G401 (cell line): ENCODE results near the gene UBE2I. TPM values are rescaled to one million over a fixed set of nuclear protein-coding genes. Genes with fewer than 3 reads are reported as not detected.
A peak's percentile ranks its signal among the peaks of the same experiment; 100 is the strongest.
"Not testable (repeated sequence)": the region's sequence is repeated elsewhere in the genome, so short reads cannot be mapped to it uniquely, and the experiment has no call there.

Source experiments
- DNase-seq: peaks from one replicate; pipeline ENCODE4 v3.0.0-alpha.2; 2015; ENCODE audit warnings: low spot score
- in situ Hi-C: cut with HindIII; loops from 2 replicates; pipeline ENCODE4 v1.10.0; 2016; ENCODE audit warnings: low sequenced_read_pairs, mixed read lengths
- total RNA-seq: library from RNA; depleted of rRNA; stranded (reverse); fragments of >200 nt; shearing (Covaris generic); gene quantifications from 2 replicates; pipeline ENCODE4 v1.2.3, GENCODE V29; 2014

Gene UBE2I
- total RNA-seq, 1 experiment from 2014 or later = 144 TPM

DNA sequence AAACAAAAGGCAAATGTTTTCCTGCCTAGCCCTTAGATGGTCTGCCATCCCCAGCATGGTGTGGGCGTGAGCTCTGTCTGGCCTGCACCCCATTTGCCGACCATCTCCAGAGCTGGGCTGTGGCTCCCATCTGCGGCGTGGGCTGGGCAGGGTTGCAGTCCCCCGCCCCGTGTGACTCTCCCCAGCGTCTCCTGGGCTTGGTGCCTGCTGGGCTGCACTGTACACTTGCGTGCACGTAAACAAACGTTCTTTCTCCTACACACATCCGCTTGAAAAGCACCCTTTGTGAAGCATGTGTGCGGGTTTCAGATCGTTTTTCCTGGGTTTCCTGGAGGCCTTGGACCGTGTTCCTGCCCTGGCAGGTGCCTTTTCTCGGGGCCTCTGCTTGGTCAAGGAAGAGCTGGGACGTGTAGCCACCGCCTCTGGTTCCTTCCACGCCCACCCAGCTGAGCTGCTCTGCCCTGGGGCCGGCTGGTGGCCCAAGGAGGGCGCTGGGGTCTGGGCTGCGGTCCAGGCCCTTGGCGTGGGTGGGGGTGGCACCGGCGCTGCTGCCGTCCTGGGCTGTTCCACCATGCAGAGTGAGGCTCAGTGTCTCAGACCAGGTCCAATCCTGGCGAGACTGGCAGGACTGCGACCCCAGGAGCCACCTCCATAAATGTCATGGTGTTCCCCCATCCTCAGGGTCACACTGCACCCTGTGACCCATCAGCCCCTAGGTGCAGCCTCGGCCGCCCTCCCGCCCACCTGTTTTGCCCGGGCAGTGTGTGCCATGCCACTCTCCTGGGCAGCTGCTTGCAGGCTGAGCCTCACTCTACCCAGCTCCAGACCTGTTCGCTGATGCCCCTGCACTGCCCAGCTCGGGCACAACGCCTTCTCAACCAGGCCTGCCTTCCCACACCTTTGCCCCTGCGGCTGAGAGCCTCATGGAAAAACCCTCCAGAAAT is 14.1 kb downstream of the UBE2I start:
- no peak for DNase-seq
- in situ Hi-C loops = no loop called here

DNA sequence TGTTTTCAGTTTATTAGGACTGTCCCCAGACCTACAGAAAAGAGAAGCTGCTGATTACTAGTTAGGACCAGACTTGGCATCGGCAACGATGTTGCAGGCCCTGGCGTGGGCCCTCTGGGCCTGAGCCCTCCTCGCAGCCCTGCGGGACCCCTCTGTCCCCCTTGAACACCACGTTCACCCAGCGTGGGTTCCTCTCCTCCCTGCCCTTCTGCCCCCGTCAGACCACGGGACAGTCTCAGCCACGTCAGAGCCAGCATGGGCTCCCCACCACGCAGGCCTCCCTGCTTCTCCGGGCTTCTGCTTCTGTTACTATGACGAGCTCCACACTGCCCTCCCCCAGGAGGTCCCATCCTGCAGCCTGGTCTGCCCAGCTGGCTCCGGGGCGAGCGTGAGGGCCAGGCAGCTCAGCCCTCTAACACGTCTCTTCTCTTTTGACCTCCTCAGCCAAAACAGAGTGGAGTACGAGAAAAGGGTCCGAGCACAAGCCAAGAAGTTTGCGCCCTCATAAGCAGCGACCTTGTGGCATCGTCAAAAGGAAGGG is 14.9 kb downstream of the UBE2I start:
- DNase-seq = peak; percentile 62
- in situ Hi-C loops = no loop called here

DNA sequence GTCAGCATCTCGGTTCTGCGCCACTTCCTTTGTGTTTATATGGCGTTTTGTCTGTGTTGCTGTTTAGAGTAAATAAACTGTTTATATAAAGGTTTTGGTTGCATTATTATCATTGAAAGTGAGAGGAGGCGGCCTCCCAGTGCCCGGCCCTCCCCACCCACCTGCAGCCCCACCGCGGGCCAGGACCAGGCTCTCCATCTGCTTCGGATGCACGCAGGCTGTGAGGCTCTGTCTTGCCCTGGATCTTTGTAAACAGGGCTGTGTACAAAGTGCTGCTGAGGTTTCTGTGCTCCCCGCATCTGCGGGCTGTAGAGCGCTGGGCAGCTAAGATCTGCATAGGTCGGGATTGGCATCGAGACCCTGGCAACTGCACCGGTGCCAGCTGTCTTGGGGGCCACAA is 15.8 kb downstream of the UBE2I start:
- DNase-seq = peak; percentile 65
- in situ Hi-C loops = no loop called here

DNA sequence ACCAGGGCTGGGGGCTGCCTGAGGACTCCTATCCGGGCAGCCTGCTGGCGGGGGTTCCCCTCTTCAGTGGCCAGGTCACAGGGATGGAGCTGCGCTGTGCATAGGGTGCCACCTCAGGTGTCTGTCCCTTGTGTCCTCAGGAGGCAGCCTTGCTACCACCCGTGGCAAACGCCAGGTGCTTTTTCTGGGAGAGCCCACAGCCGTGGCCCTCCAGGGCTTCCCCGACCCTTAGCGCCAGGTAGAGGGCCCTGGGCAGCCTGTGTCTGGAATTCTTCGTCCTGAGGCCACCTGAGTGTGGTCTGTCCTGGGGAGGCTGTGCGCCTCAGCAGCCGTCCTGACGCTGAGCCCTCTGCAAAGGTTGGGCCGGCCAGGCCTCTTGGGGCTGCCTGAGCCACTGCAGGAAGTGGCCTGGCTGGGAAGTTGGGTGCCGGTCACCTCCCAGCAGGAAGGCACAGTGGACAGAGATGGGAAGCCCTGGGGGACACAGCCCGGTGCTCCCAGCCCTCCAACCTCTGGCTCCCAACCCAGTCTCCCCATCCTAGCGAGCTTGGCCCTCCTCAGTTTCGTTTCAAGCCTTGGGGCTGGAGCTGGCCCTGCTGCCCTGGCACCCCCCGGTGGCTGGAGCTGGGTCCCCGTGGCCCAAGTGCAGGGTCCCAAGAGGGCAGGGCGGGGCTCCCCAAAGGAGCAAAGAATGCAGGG is 16.4 kb downstream of the UBE2I start:
- in situ Hi-C loops = no loop called here
- no peak for DNase-seq

DNA sequence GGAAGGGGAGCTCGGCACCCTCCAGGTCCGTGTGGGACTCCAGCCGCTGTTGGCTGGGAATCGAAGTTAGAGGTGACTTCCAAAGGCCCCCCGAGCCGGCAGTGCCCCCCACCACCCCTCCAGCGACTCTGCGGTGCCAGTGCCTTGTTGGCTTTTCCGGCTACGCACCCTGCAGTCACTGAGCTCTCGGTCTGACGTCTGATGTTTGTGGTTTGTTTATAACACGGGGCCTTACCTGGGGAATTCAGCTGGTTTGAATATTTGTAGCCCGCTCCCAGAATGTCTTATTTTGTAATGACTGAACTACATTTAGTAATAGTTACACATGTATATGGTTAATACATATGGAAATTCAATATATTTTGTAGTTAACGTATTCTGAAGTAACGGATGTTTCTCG is 17.0 kb downstream of the UBE2I start:
- in situ Hi-C loops = no loop called here
- DNase-seq = no peak

DNA sequence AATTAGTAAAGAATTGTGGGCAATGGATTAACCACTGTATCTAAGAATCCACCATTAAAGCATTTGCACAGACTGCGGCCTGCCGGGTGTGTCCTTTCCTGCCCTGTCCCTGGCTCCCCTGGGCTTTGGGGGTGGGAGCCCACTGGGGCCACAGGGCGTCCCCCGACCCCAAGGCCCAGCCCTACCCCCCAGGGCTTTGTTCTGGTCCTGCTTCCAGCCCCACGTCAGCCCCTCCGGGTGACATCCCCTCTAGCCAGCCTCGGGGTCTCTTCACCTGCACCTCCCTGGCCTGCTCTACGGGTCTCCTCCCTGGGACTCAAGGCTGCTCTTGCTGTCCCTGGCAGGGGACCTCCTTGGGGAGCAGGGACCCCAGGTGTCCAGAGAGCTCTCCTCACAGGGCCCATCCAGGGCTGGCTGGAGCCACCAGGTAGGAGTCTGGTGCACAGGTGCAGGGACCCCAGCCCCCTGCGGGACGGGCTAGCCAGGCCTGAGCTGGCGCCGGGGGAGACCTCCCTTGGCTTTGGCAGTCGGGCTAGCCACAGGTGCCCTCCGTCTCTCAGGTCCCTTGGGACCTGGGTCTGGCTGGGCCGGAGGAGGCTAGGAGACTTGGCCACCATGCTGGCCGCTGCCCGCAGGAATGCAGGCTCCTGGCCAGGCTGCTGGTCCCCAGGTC is 17.6 kb downstream of the UBE2I start:
- in situ Hi-C loops = no loop called here
- no peak for DNase-seq

DNA sequence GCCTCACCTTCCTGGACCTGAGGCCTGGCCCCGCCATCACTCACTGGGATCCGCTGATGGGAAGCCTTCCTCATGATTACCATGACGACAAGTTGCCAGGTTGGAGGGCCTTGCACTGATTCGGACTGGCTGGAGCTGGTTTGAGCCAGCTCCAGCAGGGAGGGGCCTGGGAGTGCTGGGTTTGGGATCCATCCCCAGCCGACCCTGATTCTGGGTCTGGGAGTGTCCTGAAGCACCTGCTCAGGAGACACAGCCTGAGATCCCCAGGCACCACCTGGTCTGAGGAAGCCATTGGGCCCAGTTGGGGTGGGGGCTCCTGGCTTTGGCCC is 18.1 kb downstream of the UBE2I start:
- in situ Hi-C loops = no loop called here
- DNase-seq = no peak

DNA sequence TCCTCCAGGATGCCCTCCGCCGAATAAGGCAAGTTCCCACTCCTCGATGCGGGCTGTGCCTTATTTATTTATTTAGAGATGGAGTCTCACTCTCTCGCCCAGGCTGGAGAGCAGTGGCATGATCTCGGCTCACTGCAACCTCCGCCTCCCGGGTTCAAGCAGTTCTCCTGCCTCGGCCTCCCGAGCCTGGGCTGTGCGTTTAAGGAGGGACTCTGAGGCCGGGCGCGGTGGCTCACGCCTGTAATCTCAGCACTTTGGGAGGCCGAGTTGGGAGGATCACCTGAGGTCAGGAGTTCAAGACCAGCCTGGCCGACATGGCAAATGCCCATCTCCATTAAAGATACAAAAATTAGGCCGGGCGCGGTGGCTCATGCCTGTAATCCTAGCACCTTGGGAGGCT is 18.7 kb downstream of the UBE2I start:
- DNase-seq, in situ Hi-C loops: not testable (repeated sequence)

DNA sequence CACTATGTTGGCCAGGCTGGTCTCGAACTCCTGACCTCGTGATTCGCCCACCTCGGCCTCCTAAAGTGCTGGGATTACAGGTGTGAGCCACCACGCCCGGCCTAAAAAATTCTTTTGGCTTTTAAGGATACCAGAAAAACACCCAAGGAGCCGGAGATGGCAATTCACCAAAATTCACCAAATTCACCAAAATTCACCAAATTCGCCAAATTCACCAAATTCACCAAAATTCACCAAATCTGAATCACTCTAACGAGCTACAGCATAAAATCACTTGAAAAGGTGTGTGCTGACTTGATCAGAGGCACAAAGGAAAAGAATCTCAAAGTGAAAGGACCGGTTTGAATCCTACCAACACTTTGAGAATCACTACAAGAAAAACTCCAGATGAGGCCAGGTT is 19.5 kb downstream of the UBE2I start:
- in situ Hi-C loops = not testable (repeated sequence)

DNA sequence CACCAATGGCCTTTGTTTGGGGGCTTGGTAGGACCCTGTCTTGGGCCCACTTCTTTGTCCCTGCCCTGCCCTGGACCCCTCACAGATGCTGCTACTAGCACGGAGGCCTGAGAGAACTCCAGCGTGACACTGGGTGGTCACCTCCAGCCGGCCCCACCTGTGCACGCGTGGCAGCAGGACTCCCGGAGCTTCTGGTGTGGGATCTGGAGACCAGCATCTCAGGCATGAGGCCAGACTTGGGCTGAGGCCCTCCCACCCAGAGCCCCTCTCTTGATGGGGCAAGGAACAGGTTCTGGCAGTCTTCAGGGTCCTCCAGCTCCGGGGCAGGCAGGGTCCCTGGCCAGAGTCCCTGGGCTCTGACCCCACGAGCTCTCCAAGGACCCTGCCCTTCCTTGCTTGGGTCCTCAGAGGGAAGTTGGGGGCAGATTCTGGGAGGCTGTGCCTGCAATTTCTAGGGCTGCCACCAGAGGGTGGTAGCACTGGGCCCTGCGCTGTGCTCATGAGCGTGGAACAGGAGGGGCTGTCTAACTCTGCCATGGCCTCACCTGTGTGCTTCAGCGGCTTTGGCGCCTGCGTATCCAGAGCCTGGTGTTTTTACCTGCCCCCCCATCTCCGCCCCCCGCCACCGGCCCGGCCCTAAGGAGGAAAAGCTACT is 21.0 kb downstream of the UBE2I start:
- DNase-seq = no peak
- in situ Hi-C loops = no loop called here

More for the DNA sequence above, 19.5 kb downstream of the UBE2I start:
- DNase-seq = not testable (repeated sequence)

DNA sequence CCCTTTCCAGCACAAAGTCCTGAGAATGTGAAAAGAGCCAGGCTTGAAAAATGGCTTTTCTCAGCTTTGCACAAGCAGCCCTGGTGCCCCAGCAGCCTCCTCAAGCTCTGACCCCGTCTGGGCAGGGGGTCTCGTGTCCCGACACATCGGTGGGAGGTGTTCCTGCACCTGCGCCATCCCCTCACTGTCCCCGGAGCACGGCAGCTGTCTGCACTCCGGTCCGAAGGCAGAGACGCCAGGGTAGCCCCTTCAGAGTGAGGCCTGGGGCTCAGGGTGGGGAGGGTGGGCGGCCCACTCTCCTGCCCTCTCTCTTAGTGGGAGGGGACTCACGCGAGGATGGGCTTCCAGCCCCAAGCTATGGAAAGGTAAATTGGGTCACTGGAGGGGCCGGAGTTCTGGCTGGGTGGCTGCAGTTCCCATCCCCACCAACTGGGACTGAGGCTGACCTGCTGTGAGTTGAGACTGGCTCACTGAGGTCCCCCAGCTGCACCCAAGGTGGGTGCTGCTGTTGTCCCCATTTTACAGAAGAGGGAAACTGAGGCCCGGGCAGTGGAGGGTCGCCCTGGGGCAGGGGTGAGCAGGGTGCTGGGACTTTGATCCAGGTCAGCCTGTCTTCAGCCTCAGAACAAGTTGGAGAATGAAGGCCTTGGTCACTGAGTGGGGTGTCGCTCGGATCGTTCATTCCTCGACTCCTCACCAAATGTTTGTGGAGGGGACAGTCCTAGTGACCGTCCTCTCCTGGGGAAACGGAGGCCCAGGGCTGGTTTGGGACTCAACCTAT is 21.7 kb downstream of the UBE2I start:
- no peak for DNase-seq
- in situ Hi-C loops = no loop called here

DNA sequence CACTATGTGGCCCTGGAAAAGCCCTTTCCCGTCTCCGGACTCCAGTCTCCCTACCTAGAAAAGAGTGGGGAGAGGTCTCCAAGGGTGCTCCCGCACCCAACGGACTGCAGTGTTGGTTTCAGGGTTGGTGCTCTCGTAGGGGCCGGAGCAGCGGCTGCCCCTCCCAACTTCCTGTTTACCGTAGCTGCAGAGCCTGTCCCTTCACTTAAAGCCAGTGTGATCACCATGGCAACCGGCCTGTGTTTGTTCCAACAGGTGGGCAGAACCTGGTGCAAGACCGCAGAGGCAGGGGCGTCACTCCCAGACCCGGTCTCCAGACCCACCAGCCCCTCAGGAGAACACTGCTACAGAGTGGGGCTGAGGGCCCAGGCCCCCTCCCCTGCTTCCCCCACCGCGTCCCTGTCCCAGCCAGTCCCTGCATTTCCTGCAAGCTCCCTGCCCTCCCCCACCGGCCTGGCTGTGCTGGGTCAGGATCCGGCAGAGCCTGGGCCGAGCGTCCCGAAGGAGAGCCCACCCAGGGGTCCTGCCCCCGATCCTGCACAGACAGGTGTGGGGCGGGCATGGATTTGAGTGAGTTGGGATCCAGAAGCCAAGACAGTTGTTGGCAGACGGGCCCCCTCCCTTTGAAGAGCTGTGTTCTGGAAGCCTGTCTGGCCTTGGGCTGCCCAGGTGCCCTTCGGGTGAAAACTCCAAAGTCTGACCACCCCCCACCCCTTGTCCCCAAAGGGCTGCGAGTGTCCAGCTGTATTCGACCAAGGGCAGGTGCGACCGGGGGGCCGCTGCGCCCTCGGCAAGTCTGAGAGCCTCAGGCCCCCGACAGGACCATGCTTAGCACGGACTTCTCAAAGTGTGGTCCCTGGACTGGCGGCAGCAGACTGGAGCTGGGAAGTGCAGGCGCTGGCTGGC is 22.5 kb downstream of the UBE2I start:
- in situ Hi-C loops = no loop called here
- no peak for DNase-seq

DNA sequence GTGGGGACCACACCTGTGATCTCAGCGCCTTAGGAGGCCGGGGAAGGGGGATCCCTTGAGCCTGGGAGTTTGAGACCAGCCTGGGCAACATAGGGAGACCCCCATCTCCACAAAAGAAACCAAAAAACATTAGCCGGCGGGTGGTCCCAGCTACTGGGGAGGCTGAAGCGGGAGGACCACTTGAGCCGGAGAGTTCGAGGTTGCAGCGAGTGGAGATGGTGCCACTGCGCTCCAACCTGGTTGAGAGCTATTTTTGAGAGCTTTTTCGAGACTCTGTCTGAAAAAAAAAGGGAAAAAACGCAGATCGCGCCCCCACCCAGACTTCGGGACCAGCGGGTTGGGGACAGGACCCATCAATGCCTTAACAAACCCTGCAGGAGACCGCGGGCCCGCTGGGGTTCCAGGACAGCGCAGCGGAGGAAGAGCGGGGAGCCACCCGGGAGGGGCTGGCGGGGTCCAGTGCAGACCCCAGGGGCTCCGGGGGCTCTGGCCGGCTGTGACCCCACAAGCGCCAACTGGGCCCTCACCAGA is 23.2 kb downstream of the UBE2I start:
- in situ Hi-C loops = no loop called here
- no peak for DNase-seq

DNA sequence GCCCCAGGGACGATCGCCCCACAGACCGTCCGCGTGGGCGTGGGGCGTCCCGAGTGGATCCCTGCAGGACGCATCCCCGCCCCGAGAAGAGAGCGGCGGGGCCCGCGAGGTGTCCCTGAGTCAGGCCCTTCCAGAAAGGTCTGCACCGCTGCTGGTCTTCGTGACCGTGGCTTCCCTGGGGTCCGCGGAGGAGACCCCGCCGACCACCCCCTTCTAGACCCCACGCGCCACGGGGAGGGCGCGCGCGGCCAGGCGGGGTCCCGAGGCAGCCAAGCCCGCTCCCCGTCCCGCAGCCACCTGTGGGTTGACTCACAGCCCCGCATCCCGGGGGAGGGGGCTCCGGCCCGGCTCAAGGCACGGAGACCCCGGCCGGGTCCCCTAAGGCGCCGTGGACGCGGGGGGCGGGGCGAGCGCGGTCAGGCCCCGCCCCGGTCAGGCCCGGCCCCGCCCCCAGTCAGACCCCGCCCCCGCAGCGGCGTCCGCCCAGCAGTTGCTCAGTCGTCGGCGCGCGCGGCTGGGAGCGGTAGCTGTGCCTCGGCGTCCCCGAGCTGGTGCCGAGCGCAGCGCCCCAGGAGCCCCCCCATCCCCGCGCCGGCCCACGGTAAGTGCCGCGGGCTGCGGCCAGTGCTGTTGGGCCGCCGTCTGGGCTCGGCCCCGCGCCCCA is 23.8 kb downstream of the UBE2I start, which contains the start of gene BAIAP3:
TSS of gene BAIAP3 (plus strand) at position 497 of the 664 bp plus-strand sequence. CDS start 4,905 bp downstream, outside the sequence.
- no peak for DNase-seq
- in situ Hi-C loops = no loop called here

DNA sequence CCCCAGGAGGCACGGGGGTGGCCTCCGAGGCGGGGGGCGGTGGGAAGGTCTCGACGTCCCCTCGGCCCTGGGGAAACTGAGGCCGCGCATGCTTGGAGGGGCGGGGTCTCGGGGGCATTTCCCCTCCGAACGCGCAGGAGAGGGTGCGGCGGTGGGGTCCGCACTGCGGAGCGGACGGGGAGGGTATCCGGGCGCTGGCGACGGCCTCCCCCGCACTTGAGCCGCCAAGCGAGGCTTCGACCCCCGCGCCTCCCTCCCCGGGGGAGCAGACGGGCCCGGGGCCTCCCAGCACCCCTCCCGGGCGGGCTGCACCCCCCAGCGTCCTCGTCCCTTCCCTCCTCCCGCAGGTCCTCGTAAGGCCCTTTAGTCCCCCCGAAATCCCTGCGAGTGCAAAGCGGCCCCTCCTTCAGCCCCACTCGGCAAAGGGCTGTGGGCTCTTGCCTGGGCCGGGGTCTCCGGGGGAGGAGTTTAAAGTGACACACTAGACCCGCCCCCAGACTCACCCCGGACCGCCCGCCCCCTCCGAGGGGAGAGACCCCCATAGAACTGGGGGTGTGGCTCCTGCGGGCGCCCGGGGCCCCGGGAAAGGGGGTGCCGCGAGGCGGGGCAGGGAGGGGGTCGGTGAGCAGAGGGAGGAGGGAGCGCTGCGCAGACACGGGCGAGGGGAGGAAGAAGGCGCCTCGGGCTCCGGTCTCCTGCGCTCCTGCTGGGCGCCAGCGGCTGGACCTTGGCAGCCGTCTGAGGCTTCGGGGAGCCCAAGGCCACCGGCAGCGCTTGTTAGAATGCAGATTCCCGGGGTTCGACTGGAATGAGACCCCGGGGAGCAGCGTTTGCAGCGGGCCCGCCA is 24.6 kb downstream of the UBE2I start:
- DNase-seq = no peak
- in situ Hi-C loops = no loop called here

DNA sequence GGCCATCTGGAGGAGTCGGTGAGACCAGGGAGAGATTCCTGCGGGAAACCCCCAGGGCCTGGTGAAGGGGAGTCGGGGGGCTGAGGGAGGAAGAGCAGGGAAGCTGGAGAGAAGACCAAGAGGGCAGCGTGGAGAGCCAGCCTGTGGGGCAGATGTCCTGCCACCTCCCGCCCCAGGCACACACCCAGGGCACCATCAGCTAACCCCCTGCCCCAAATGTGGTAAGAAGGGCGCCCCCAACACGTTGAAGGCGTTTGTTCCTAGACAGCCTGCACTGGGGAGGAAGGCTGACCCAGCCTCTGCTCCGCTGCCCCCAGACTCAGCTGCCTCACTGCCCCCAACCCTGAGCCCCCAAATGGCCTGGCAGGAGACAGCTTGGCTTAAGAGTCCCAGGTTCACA is 25.3 kb downstream of the UBE2I start:
- in situ Hi-C loops = no loop called here
- DNase-seq = no peak
